ENCODE data around the gene ORC3. TPM values are rescaled to one million over a fixed set of nuclear protein-coding genes. Genes with fewer than 3 reads are reported as not detected.
"Not testable (repeated sequence)": the region's sequence is repeated elsewhere in the genome, so short reads cannot be mapped to it uniquely, and the experiment has no call there.

Gene ORC3
- total and polyA plus RNA-seq, 2 of the 4 experiments (the other 2 are of a cell fraction): 22.3 to 30.6 TPM

- no TSS peak for BruUV-seq (replicated peaks)
- in situ Hi-C loops (cut with MboI; ENCODE audit: low sequenced_read_pairs) (no loop called here), intact Hi-C loops (cut with micrococcal nuclease) (loop anchor here (10.0 kb wide), 1 partner anchor 233 kb away; no protein-coding TSS in a partner anchor), dilution Hi-C loops (cut with HindIII; ENCODE audit: low sequenced_read_pairs, unreplicated experiment) (no loop called here)
- Histone ChIP-seq H2BK20ac (ENCODE audit: low read depth, low read length) (no peak overlapping the region), H3K4ac (ENCODE audit: low read depth, low read length) (no peak overlapping the region), H3K4me1 (ENCODE audit: control insufficient read depth, insufficient read depth, low read length) (peaks cover 24% of the 10 kb centered on the region), H3K79me1 (ENCODE audit: low read depth in 1 of 2, low read length in 2 of 2) (peaks cover 0 to 40% of the 10 kb centered on the region in 2 experiments; a peak in 2 of 4 replicates), H3K56ac (ENCODE audit: extremely low read depth, insufficient read depth, low read length) (no peak overlapping the region), H3K23ac (ENCODE audit: low read depth, low read length) (0 out of 2 replicates have a peak overlapping the region, but pooled peaks have one; percentile 4), H2AK5ac (ENCODE audit: low read depth, low read length) (no peak overlapping the region), H3K9ac (ENCODE audit: low read depth, low read length) (no peak overlapping the region), H2AFZ (replicated peaks; ENCODE audit: low read length, poor library complexity) (no peak overlapping the region), H3K18ac (ENCODE audit: low read depth, low read length) (no peak overlapping the region), H4K8ac (ENCODE audit: low read depth in 2 of 2, low read length in 2 of 2) (no peak overlapping the region), H3K36me3 (ENCODE audit: control insufficient read depth, insufficient read depth, low read length) (no peaks in the 10 kb centered on the region; the same call in 1 of the 2 replicates), H4K5ac (ENCODE audit: low read depth, low read length) (no peak overlapping the region), H3K27ac (ENCODE audit: insufficient read depth, low read length) (no peak overlapping the region), H3K4me3 (ENCODE audit: insufficient read depth, low read depth, low read length) (no peak overlapping the region), H2BK5ac (ENCODE audit: low read depth, low read length, poor library complexity, severe bottlenecking) (peak overlapping the region; percentile 18), H3K9me1 (ENCODE audit: insufficient read depth, low read length) (peaks cover 10% of the 10 kb centered on the region; the same call in 1 of the 2 replicates), H2BK120ac (ENCODE audit: low read depth, low read length) (no peak overlapping the region), H3K4me2 (ENCODE audit: low read depth, low read length) (peak overlapping the region; percentile 76), H4K20me1 (ENCODE audit: insufficient read depth, low read length) (peaks cover 93% of the 10 kb centered on the region), H3K27me3 (ENCODE audit: control insufficient read depth, insufficient read depth, low read length) (no peaks in the 10 kb centered on the region), H2AK9ac (replicated peaks; ENCODE audit: low read depth, low read length, poor library complexity) (no peak overlapping the region), H4K91ac (ENCODE audit: insufficient read depth, low read depth, low read length) (no peak overlapping the region), H3K14ac (replicated peaks; ENCODE audit: low read depth, low read length) (0 out of 2 replicates have a peak overlapping the region, but pooled peaks have one; percentile 2), H3K9me3 (ENCODE audit: control insufficient read depth, insufficient read depth, low read length) (no peaks in the 10 kb centered on the region), H2BK15ac (ENCODE audit: low read depth, low read length) (no peak overlapping the region)
- no peak for ATAC-seq (ENCODE audit: low read depth)
- no CpG with 5 or more reads among the region's 2 CpGs for WGBS, 2 experiments (ENCODE audit: extremely low coverage in 2 of 2, insufficient read length in 1 of 2)
- TF ChIP-seq FOS (IDR thresholded peaks at IDR 0.05; ENCODE audit: low read depth, low read length) (no peak), MAFK (IDR thresholded peaks at IDR 0.05; ENCODE audit: low read depth, low read length) (no peak), CEBPB (IDR thresholded peaks at IDR 0.05; ENCODE audit: low read depth, low read length) (no peak), ELK1 (IDR thresholded peaks at IDR 0.05; ENCODE audit: borderline replicate concordance, low read depth, low read length) (no peak), RFX5 (IDR thresholded peaks at IDR 0.05; ENCODE audit: low read depth, low read length) (no peak)
- no peak for DNase-seq
- POLR2A ChIA-PET (ENCODE audit: unreplicated experiment): no interaction called here
- CTCF ChIA-PET: no interaction called here
Observed at GRCh38 chr6:87692086-87692485, 102.2 kb downstream of the ORC3 start.

DNA sequence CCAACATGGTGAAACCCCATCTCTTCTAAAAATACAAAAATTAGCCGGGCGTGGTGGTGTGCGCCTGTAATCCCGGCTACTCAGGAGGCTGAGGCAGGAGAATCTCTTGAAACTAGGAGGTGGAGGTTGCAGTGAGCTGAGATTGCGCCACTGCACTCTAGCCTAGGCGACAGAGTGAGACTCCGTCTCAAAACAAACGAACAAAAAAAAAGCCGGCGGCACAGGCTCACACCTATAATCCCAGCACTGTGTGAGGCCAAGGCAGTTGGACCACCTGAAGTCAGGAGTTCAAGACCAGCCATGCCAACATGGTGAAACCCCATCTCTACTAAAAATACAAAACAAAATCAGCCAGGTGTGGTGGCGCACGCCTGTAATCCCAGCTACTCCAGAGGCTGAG, 106.9 kb downstream of the ORC3 start:
- H3K9me1 ChIP-seq (ENCODE audit: insufficient read depth, low read length); H3K4ac ChIP-seq (ENCODE audit: low read depth, low read length); H4K8ac ChIP-seq (ENCODE audit: low read depth in 2 of 2, low read length in 2 of 2); H2AK9ac ChIP-seq (replicated peaks; ENCODE audit: low read depth, low read length, poor library complexity); H3K4me2 ChIP-seq (ENCODE audit: low read depth, low read length); H3K14ac ChIP-seq (replicated peaks; ENCODE audit: low read depth, low read length); DNase-seq; H2BK20ac ChIP-seq (ENCODE audit: low read depth, low read length); H3K56ac ChIP-seq (ENCODE audit: extremely low read depth, insufficient read depth, low read length); H2BK120ac ChIP-seq (ENCODE audit: low read depth, low read length); H3K27me3 ChIP-seq (ENCODE audit: control insufficient read depth, insufficient read depth, low read length); H3K23ac ChIP-seq (ENCODE audit: low read depth, low read length); ATAC-seq (ENCODE audit: low read depth); H3K18ac ChIP-seq (ENCODE audit: low read depth, low read length); H3K4me3 ChIP-seq (ENCODE audit: insufficient read depth, low read depth, low read length); H3K9me3 ChIP-seq (ENCODE audit: control insufficient read depth, insufficient read depth, low read length); in situ Hi-C loops (cut with MboI; ENCODE audit: low sequenced_read_pairs); dilution Hi-C loops (cut with HindIII; ENCODE audit: low sequenced_read_pairs, unreplicated experiment); POLR2A ChIA-PET (ENCODE audit: unreplicated experiment); H2BK15ac ChIP-seq (ENCODE audit: low read depth, low read length); H2AK5ac ChIP-seq (ENCODE audit: low read depth, low read length); H3K36me3 ChIP-seq (ENCODE audit: control insufficient read depth, insufficient read depth, low read length); H3K9ac ChIP-seq (ENCODE audit: low read depth, low read length); H4K91ac ChIP-seq (ENCODE audit: insufficient read depth, low read depth, low read length); H2BK5ac ChIP-seq (ENCODE audit: low read depth, low read length, poor library complexity, severe bottlenecking); H2AFZ ChIP-seq (replicated peaks; ENCODE audit: low read length, poor library complexity); CTCF ChIA-PET; BruUV-seq (replicated peaks); H4K5ac ChIP-seq (ENCODE audit: low read depth, low read length): not testable (repeated sequence)
- peak overlapping the region; percentile 25; the same call in 1 of the 2 replicates for H3K27ac ChIP-seq (ENCODE audit: insufficient read depth, low read length)
- H4K20me1 ChIP-seq (ENCODE audit: insufficient read depth, low read length): peaks cover 87% of the 10 kb centered on the region
- no CpG with 5 or more reads among the region's 12 CpGs for WGBS, 2 experiments (ENCODE audit: extremely low coverage in 2 of 2, insufficient read length in 1 of 2)
- intact Hi-C loops (cut with micrococcal nuclease): loop anchor here (5.0 to 10.0 kb wide), 2 partner anchors 228 to 540 kb away; partner anchors contain the start of gene ZNF292
- H3K79me1 ChIP-seq (ENCODE audit: low read depth in 1 of 2, low read length in 2 of 2): peaks cover 0 to 22% of the 10 kb centered on the region in 2 experiments; a peak in 2 of 4 replicates
- peaks cover 14% of the 10 kb centered on the region for H3K4me1 ChIP-seq (ENCODE audit: control insufficient read depth, insufficient read depth, low read length)

Measured in IMR-90 (cell line).